COLO668 (cell line): ENCODE measurements around the gene IRF8.
A peak's percentile ranks its signal among the peaks of the same experiment; 100 is the strongest.
"Not testable (repeated sequence)": the region's sequence is repeated elsewhere in the genome, so short reads cannot be mapped to it uniquely, and the experiment has no call there.

Experiments
- DNase-seq: peaks from one replicate; lab custom pipeline; 2025; ENCODE audit not compliant: unreplicated experiment; lab: John Stamatoyannopoulos, UW

The IRF8 gene

DNA sequence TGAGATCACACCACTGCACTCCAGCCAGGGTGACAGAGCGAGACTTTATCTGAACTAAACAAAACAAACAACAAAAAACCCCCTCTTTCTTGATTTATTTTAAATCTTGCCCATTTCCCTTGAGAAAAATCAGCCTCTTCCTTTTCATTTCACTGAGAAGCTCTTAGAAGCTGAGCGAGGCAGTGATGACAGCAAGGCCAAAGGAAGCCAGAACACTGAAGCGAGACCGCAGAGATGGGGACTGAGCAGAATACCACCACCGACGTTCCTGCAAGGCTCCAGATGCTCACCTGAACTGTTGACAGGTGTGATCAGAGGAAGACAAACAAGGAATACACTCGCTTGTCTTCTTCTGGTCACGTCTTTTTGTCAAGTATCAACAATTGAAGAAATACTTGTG is 30.5 kb upstream of the IRF8 start:
- DNase-seq: no peak

DNA sequence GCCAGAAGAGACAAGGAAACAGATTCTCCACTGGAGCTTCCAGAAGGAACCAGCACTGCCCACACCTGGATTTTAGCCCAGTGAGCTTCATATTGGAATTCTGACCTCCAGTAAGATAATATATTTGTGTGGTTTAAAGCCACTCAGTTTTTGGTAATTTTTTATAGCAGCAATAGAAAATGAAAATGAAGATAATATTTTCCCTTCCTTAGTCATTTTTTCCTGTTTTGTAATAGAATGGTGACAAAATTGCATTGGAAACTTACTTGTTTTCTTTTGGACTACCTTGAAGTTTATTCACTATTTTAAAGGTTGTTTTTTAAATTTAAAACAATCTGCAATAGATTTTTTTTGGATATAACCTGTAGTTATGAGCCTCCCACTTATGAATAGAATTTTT is 29.8 kb upstream of the IRF8 start:
- no peak for DNase-seq

DNA sequence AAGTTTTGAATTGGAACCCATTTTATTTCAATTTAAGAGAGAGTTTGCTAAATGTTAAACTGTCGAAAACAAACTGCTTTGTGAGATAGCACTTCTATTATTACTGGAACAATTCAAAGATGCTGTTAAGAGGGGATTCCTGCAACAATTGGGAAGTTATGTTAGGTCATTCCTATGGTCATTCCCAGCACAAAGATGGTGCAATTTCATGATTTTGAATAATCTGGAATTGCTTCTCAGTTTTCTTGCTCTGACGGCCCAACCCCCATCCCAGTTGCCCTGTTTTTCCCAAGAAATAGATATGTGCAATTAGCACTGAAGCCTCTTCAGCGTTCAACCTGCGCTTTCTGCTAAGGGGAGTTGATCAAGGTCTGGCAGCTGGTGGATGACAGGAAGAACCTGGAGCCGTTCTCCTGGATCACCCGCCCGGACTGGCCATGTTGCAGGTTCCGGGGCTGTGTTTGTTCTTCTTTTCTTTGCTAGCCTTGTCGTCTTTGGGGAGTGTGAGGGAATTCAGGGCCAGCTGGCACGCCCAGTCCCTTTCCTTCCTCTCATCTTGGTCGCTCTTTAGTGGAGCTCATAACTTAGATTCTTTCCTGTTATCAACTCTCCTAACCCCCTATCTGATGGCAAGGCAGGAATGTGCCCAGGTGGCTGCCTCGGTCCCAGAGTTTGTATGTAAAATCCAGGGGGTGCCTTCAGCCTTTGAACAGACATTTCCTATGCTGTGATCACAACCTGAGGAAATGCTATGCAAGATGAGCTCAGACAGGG is 29.0 kb upstream of the IRF8 start:
- DNase-seq: no peak

DNA sequence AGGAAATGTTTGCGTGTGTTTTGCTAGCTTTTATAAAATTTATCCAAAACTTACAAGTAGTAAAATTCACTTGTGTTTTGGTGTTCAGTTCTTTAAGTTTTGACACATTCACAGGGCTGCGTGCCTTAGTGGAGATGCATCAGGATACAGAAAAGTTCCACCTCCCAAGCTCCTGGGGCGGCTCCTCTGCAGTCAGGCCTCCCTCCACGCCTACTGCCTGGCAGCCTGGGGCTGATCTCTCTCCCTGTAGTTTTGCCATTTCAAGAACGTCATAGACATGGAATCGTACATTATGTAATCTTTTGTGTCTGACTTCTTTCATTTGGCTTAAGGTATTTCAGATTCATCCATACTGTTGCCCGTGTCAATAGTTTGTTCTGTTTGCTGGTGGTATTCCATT is 27.2 kb upstream of the IRF8 start:
- no peak for DNase-seq

DNA sequence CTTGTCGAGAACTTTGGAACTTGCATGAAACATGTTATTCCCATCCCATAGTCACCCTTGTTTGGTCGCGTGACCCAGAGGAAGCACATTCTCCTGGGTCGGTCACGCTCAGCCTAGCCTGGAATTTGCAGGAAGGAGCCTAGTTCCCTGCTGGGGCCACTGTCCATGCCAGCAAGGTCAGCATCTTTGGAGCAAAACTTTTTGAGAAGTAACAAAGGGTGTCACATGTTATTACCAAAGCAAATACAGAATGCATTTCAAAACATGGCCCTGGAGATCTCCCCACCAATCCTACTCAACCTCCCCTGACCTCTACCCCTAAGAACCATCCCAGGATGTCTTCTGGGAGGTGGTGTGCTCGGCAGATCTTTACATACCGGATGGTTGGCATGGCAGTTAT is 26.2 kb upstream of the IRF8 start:
- no peak for DNase-seq

DNA sequence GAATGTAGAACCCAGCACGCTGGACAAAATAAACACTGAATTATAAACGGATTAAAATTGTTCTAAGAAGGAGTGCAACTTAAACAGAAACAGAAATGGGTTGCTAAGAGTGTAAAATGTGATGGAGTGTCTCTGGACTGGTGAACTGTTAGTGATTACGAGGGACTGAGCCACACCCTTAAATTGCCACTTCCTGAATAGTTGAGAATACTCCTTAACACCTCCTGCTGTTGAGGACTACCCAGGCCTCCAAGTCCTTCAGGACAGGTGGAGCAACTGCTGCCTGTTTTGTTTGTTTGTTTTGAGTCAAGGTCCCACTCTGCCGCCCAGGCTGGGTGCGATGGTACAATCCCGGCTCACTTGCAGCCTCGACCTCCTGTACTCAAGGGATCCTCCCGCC is 25.8 kb upstream of the IRF8 start:
- DNase-seq: no peak

DNA sequence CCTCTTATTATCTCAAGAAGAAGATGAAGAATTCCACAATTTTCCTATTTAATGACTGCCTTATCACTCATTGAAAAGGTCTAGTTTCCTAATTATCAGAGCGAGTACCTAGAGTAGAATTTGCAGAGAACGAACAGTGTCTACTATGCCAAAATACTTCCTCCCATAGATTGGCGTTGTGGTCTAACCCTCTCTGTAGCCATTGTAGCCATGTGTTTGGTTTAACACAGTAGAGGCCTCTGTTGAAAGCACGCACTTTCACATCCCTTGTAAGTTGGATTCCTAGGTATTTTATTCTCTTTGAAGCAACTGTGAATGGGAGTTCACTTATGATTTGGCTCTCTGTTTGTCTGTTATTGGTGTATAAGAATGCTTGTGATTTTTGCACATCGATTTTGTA is 24.9 kb upstream of the IRF8 start:
- not testable (repeated sequence) for DNase-seq

DNA sequence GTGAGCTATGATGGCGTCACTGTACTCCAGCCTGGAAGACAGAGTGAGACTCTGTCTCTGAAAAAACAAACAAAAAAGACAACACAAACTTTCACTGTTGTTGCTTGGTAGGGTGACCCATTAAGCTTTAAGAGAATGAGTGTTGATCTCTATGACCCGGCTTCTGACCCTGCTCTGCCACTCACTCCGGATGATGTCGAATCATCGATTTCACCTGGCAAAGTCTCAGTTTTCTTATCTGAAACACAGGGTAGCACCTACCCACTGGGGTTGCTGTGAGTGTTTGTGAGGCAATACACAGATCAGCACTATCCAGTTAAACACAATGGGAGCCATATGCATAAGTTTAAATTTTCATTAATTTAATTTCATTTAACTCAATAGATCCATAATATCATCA is 20.6 kb upstream of the IRF8 start:
- DNase-seq: no peak

DNA sequence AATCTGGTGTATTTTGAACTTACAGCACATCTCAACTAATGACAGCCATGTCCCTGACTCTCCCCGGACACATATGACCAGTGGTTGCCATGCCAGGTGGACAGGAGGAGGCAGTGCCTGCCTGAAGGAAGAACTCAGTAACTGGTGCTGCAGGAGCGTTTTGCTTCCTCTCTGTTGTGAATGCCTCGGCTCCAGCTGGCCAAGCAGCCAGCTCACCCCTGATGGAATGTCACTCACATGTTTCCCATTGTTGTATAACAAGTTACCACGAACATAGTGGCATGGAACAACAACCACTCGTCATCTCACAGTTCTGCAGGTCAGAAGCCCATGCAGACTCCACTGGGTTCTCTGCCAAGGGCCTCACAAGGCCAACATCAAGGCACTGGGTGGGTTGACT is 20.1 kb upstream of the IRF8 start:
- no peak for DNase-seq

DNA sequence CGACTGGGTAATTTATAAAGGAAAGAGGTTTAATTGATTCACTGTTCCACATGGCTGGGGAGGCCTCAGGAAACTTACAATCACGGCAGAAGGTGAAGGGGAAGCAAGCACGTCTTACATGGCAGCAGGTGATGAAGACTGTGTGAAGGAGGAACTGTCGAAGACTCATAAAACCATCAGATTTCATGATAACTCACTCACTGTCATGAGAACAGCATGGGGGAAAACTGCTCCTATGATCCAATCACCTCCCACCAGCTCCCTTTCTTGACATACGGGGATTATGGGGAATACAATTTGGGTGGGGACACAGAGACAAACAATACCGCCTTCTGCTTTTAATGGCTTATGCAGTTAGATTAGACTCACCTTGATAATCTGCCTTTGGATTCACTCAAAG is 19.4 kb upstream of the IRF8 start:
- no peak for DNase-seq

DNA sequence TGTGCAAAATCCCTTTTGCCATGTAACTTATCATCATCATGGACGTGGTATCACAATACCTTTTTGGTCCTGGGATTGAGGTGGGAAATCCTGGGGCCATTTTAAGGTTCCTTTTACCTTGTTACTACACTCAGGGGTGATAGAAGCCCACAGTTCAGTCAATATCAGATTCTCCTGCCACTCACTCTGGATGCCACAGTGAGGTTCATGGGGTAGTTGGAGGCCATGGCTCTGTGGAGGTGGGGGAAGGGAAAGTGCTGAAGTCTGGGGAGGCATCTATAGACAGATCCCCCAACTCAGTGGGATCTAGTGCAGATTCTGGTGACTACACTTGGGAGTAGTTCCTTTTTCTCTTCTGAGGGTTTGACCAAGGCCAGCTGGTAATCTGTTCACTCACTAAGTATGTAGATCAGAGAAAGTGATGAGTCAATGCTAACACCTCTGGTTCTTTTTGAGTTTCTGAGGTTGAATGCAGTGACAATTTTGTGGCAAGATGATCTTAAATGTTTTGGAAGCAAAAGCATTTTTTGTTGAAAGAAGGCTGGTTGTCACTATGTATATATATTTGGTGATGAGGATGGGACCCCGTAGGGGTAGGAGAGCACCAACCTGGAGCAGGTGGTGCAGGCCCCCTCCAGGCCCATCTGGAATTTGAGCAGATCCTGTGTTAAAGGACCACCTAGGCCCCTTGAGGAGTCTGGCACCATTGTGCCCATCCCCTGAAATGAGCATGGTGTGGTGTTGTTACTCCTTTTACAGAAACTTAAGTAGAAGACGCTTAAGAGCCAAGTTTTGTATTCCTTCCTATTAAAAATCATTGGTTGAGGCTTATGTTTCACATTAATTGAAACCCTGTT is 18.8 kb upstream of the IRF8 start:
- DNase-seq: no peak

DNA sequence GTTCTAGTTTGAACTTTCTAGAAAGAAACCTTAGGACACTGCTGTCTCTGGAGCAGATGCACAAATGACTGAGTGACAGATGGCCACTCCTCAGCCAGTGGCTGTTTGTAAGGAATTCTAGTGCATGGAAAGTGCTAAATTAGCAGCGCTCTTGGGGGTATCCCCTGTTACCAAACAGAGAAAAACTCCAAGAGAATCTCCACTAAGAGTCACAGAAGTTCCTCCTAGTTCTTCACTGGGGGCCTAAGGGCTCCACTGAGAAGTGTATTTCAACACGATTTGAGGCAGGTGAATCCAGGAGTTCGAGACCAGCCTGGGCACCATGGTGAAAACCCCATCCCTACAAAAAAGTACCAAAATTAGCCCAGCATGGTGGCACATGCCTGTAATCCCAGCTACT is 18.1 kb upstream of the IRF8 start:
- no peak for DNase-seq

DNA sequence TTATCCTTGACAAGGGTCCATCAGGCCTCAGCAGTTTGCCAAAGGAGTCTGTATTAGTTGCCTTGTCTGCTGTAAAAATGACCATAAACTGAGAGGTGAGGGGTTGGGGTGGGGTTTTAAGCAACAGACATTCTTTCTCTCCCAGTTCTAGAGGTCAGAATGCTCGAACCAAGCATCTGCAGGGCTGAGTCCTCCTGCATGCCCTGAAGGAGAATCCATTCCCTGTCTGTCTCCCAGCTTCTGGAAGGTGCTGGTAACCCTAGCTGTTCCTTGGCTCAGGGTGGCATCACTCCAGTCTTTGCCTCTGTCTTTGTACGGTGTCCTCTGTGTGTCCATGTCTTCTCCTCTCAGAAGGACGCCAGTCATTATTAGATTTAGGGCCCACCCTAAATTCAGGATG is 17.5 kb upstream of the IRF8 start:
- no peak for DNase-seq

DNA sequence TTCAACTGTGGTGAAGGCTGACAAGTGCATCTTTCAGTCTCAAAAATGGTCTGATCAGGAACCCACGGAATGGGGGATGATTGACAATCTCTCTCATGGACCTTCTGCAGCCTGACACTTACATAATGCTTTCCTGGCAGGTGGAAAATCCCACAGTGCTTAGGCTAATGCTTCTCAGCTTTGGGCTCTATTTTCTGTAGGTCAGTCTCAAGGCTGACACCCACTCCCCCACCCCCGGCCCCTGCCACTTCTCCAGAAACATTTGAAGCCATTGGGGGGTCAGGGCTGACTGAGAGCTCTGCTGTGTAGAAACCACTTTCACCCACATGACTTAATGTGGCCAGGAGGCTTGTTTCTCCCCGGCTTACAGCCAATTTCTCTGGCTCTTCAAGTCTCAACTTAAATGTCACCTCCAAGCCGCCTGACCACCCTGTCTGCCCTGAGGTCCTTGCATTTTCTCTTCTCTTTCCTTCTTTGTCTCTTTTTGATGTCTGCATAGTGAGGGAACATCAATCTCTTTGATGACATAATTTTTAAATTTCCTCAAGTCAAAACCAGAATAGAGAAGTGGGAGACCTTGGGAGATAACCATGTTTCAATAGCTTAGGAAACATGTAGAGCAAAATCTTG is 16.7 kb upstream of the IRF8 start:
- no peak for DNase-seq

DNA sequence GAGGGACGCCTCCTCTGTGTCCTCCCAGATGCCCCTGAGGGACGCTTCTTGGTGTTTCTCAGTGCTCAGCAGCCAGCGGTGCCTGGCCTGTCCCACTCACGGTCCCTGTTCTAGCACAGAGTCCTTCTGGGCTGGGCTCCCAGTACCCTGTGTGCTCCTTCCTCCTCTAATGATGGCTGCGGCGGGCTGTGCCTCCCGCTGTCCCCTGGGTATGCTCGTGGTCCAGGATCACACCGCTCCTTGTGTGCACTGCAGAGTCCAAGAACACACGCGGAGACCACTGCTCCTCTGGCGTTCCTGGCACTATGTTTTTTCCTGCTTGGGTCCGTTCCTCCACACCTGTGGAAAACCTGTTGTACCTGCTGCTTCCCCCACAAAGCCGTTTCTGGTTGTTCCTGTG is 15.1 kb upstream of the IRF8 start:
- no peak for DNase-seq

DNA sequence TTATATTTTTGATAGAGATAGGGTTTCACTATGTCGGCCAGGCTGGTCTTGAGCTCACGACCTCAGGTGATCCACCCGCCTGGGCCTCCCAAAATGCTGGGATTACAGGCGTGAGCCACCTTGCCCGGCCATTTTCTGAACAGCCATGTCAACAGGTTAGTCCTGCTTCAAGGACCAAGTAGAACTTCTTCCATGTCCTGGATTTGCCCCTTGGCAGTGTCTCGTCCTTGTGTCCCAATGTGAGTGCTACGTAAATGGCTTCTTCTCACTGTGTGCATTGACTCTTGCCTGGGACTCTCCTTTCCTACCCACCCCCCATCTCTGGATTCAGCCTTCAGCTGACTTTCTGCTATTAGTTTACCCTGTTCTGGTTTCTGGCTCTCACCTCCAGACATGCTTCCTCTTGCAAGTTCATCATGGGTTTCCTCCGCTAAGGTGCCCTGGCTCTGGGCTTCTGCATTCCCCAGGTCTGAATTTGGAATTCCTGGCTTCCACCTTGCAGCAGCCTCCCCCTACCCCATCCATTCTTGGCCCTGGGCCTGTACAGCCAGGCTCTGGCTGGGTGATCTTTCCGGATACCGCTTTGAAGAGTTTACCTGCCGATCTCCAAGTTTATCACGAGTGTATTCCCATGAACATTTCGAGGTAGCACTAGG is 14.0 kb upstream of the IRF8 start:
- no peak for DNase-seq

DNA sequence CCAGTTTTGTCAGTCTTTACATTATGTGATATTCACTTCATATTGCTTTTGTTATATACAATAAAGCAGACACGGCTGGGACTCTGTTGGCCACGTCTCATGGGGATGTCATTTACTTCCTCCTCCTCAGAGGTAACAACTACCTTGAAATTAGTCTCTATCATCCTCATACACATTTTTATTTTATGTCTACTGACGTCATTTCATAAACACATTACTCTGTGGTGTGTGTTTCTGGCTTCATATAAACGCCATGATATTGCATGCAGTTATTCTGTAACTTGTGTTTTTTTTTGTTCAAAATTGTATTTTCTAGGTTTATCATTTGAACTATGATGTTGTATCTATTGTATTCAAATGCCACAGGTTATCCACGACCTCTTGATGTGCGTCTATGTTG is 13.4 kb upstream of the IRF8 start:
- DNase-seq: no peak

DNA sequence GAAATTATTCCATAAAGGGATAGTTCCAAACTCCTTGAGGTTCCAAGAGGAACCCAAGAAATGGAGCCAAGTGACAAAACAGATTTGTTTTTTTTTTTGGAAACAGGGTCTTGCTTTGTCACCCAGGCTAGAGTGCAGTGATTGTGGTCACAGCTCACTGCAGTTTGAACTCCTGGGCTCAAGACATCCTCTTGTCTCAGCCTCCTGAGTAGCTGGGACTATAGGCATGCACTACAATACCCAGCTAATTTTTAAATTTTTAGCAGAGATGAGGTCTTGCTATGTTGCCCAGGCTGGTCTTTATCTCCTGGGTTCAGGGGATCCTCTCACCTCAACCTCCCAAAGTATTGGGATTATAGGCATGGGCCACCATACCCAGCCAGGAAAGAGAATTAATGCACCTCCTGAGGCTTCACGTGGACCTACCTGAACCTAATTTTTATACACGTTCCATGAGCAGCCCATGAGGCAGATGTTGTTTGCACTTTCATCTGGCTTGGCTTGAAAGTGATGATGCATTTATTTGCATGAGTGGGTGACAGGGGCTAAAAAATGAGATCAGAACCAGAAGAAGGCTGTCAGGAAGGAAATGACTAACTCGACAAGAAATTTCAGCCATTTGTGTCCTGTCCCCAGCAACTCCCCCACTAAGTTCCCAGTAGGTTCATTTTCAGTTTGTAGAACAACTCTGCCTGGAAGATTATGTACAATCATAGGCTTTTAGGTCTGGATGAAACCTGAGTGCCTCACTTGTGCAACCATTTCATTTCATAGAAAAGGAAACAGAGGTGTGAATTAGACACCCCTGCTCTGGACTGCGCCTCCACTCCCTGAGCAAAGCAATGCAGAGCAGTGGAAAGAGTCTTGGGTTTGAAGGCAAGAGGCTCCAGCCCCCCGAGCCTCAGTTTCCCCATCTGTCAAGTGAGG is 10.3 kb upstream of the IRF8 start:
- no peak for DNase-seq

DNA sequence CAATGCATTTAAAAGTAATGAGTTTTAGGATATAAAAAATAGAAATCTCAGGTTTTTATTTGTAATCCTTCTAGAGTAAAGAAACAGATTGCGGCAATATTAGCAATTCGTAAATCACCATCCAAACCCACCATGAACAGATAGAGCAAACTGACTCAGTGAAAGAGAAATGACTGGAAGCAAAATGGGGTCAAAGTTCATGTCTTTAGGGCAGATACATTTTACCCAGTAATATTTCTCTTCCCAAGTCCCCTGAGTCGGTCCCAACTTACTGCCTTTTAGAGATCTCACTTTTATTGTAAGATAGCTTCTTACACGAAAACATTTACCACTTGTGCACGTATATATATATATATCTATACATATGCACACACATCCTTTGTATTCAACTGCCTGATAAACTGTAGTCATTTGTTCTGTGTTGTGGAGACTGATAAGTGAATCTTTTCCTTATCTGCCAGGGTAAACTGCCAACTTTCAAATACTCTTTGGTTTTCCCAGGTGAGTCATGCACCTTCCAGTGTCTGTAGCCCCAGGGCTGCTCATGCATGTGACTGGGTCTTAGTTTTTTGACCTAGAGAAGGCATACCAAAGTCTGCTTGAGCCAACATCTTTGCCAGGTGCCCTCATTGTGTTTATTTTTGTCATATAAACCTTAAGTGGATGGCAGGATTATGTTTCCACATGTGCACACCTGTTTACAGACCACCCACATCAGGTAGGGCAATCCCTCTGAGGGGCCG is 7.8 kb upstream of the IRF8 start:
- DNase-seq: peak; percentile 69

DNA sequence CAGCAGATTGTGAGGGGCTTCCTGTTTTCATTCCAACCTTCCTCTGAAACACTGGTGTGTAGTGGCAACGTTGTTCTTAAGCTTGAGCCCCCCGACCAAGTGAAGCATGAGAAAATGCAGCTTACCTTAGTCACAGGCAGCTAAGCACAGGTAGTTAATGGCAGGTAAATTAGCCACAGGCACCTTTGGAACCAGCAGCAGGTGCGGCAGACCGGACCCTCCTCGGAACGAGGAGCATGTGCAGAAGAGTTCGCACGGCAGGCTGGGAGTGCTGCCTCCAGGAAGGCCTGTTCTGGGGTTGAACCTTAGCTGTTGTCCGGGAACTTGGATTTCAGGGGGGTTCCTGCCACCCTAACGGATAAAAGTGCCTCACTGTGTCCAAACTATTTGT is 7.2 kb upstream of the IRF8 start:
- peak; percentile 84 for DNase-seq
